ENCODE measurements around the gene FLYWCH2. TPM values are rescaled to one million over a fixed set of nuclear protein-coding genes. Genes with fewer than 3 reads are reported as not detected.

The FLYWCH2 gene
- total RNA-seq, 1 donor: 38.7 TPM

- H3K4me1 ChIP-seq (ENCODE audit: insufficient read depth, low read length): no peaks in the 10 kb centered on the region
- H3K4me3 ChIP-seq (ENCODE audit: insufficient read depth, low read length): no peak overlapping the region
- TF ChIP-seq, protein P1, sequence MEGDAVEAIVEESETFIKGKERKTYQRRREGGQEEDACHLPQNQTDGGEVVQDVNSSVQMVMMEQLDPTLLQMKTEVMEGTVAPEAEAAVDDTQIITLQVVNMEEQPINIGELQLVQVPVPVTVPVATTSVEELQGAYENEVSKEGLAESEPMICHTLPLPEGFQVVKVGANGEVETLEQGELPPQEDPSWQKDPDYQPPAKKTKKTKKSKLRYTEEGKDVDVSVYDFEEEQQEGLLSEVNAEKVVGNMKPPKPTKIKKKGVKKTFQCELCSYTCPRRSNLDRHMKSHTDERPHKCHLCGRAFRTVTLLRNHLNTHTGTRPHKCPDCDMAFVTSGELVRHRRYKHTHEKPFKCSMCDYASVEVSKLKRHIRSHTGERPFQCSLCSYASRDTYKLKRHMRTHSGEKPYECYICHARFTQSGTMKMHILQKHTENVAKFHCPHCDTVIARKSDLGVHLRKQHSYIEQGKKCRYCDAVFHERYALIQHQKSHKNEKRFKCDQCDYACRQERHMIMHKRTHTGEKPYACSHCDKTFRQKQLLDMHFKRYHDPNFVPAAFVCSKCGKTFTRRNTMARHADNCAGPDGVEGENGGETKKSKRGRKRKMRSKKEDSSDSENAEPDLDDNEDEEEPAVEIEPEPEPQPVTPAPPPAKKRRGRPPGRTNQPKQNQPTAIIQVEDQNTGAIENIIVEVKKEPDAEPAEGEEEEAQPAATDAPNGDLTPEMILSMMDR (IDR thresholded peaks at IDR 0.05; ENCODE audit: extremely low read depth, low read depth, low read length): peak; percentile 83
- H3K27ac ChIP-seq (ENCODE audit: low read depth, low read length): no peak overlapping the region
- DNase-seq (ENCODE audit: insufficient read length, low spot score, missing footprints): peak; percentile 94
- H4K20me1 ChIP-seq (ENCODE audit: insufficient read depth, low read length): no peaks in the 10 kb centered on the region
- no peaks in the 10 kb centered on the region for H3K27me3 ChIP-seq (ENCODE audit: insufficient read depth, low read length)
- no peaks in the 10 kb centered on the region for H3K79me2 ChIP-seq (ENCODE audit: insufficient read depth, low read length)
- H3K9me3 ChIP-seq (ENCODE audit: low read depth, low read length): no peaks in the 10 kb centered on the region
- peak overlapping the region; percentile 27 for H3K4me2 ChIP-seq (ENCODE audit: insufficient read depth, low read length)
- H3K36me3 ChIP-seq (ENCODE audit: insufficient read depth, low read length): no peaks in the 10 kb centered on the region
- H2AFZ ChIP-seq (ENCODE audit: low read length): peak overlapping the region; percentile 36
Observed at GRCh38 chr16:2874912-2875362, 8.1 kb upstream of the FLYWCH2 start.

DNA sequence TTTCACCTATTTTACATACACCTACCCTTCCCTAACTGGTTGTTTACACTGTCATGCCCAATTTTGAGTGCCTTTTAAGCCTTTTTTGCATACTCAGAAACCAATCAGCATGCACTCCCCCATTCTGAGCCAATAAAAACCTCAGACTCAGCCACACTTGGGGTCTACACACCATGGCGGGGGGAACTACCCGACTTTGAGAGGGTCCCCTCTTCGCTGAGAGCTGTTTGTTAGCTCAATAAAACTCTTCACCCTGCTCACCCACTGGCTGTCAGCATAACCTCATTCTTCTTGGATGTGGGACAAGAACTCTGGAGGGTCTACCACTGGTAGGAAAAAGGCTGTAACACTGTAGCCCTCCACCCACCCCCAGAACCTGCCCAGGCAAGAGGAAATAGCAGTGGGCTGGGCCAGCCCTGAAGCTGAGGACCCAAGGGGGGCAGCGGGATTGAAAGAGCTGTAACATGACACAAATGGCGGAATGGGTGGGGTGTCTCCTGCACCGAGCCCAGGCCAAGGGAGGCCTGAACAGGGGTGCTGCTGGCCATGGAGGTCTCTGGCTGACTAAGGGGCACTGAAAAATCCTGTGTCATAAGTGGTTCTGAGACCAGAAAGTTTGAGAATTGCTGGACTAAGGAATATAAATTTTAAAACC lies 3.0 kb upstream of the FLYWCH2 start:
- Histone ChIP-seq H3K4me2 (ENCODE audit: insufficient read depth, low read length) (no peak overlapping the region), H2AFZ (ENCODE audit: low read length) (no peak overlapping the region), H3K4me3 (ENCODE audit: insufficient read depth, low read length) (no peak overlapping the region), H3K79me2 (ENCODE audit: insufficient read depth, low read length) (peaks cover 12% of the 10 kb centered on the region), H3K27me3 (ENCODE audit: insufficient read depth, low read length) (no peaks in the 10 kb centered on the region), H3K9me3 (ENCODE audit: low read depth, low read length) (no peaks in the 10 kb centered on the region), H3K4me1 (ENCODE audit: insufficient read depth, low read length) (peaks cover 6% of the 10 kb centered on the region), H4K20me1 (ENCODE audit: insufficient read depth, low read length) (no peaks in the 10 kb centered on the region), H3K27ac (ENCODE audit: low read depth, low read length) (no peak overlapping the region), H3K36me3 (ENCODE audit: insufficient read depth, low read length) (no peaks in the 10 kb centered on the region)
- DNase-seq (ENCODE audit: insufficient read length, low spot score, missing footprints): peak; percentile 39
- TF ChIP-seq, protein P1 (IDR thresholded peaks at IDR 0.05; ENCODE audit: extremely low read depth, low read depth, low read length): no peak

- H4K20me1 ChIP-seq (ENCODE audit: insufficient read depth, low read length): no peaks in the 10 kb centered on the region
- H3K9me3 ChIP-seq (ENCODE audit: low read depth, low read length): no peaks in the 10 kb centered on the region
- peaks cover 19% of the 10 kb centered on the region for H3K79me2 ChIP-seq (ENCODE audit: insufficient read depth, low read length)
- H3K27me3 ChIP-seq (ENCODE audit: insufficient read depth, low read length): no peaks in the 10 kb centered on the region
- H3K27ac ChIP-seq (ENCODE audit: low read depth, low read length): peak overlapping the region; percentile 84
- peaks cover 6% of the 10 kb centered on the region for H3K4me1 ChIP-seq (ENCODE audit: insufficient read depth, low read length)
- no peaks in the 10 kb centered on the region for H3K36me3 ChIP-seq (ENCODE audit: insufficient read depth, low read length)
- H2AFZ ChIP-seq (ENCODE audit: low read length): peak overlapping the region; percentile 99
- peak overlapping the region; percentile 96 for H3K4me3 ChIP-seq (ENCODE audit: insufficient read depth, low read length)
- DNase-seq (ENCODE audit: insufficient read length, low spot score, missing footprints): peak; percentile 58
- TF ChIP-seq, protein P1 (IDR thresholded peaks at IDR 0.05; ENCODE audit: extremely low read depth, low read depth, low read length): no peak
- peak overlapping the region; percentile 97 for H3K4me2 ChIP-seq (ENCODE audit: insufficient read depth, low read length)
Observed at GRCh38 chr16:2881783-2882649, 999 bp upstream of the FLYWCH2 start.

- Histone ChIP-seq H3K4me3 (ENCODE audit: insufficient read depth, low read length) (peak overlapping the region; percentile 96), H3K27me3 (ENCODE audit: insufficient read depth, low read length) (no peaks in the 10 kb centered on the region), H3K27ac (ENCODE audit: low read depth, low read length) (peak overlapping the region; percentile 84), H3K79me2 (ENCODE audit: insufficient read depth, low read length) (peaks cover 25% of the 10 kb centered on the region), H2AFZ (ENCODE audit: low read length) (peak overlapping the region; percentile 99), H3K36me3 (ENCODE audit: insufficient read depth, low read length) (no peaks in the 10 kb centered on the region), H4K20me1 (ENCODE audit: insufficient read depth, low read length) (no peaks in the 10 kb centered on the region), H3K4me1 (ENCODE audit: insufficient read depth, low read length) (peaks cover 6% of the 10 kb centered on the region), H3K4me2 (ENCODE audit: insufficient read depth, low read length) (peak overlapping the region; percentile 97), H3K9me3 (ENCODE audit: low read depth, low read length) (no peaks in the 10 kb centered on the region)
- TF ChIP-seq, protein P1 (IDR thresholded peaks at IDR 0.05; ENCODE audit: extremely low read depth, low read depth, low read length): no peak
- peak; percentile 82 for DNase-seq (ENCODE audit: insufficient read length, low spot score, missing footprints)
Observed at GRCh38 chr16:2883458-2883908, 468 bp downstream of the FLYWCH2 start.

Measured in osteoblast (primary cell).